Hematopoietic multipotent progenitor cell treated with erythropoietin and hydrocortisone succinate and interleukin-3 and kit ligand, for 8 days (in vitro differentiated cells): ENCODE results near the gene ZC3HAV1.
A peak's percentile ranks its signal among the peaks of the same experiment; 100 is the strongest.
"Not testable (repeated sequence)": the region's sequence is repeated elsewhere in the genome, so short reads cannot be mapped to it uniquely, and the experiment has no call there.

Source experiments
- DNase-seq: peaks from one replicate; pipeline ENCODE4 v3.0.0-alpha.2; 2015

Gene ZC3HAV1

DNA sequence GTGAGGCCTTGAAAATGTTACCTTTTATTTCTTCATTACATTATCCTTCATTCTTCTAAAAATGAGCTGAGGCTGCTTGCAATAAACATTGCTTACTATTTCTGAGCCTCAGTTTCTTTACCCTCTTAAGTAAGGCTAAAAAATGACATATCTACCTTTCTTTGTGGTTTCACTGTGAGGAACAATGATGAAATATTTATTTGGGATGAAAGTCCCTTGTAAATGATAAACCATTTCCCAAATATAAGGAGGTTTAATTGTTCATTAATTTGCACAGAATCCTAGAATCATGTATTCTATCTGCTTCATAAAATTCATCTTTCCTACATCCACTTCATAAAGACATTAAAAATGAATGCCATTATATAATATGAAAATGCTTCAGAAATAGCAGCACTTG, 27.9 kb downstream of the ZC3HAV1 start:
- no peak for DNase-seq

DNA sequence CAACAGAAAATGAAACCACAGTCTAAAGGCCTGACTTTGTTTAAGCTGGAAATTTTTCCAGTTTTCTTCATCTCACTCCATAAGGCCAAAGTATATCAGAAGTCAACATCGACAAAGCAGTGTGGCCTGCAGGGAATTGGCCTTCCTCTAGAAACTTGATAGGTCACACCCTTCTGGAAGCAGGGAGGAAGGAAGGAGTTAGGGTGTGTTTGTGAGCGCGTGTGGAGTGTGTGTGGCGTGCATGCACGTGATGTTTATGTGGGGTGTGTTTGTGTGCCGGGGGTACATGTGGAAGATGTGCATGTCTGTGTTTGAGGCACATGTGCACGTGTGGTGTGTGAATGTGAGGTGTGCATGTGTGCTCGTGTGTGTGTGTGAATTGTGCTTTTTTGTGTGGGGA, 28.6 kb downstream of the ZC3HAV1 start:
- no peak for DNase-seq

DNA sequence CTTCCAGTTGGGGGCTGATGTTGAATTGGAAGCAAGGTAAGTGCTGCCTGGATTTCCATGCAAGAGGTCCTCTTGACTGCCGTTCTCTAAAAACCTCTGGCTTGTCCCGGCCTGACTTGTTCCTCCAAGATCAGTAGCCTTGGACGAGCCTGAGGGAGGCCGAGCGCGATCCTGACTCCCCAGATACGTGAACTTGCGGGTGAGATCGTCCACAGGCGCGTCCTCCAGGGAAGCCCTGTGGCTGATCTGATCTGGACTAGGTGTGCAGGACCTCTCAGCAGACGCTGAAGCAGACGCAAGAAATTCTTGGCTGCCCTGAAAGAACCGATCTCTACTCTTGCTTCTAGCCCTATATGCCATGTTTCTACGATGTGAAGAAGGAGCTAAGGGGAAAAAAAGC, 29.7 kb downstream of the ZC3HAV1 start:
- DNase-seq: no peak

DNA sequence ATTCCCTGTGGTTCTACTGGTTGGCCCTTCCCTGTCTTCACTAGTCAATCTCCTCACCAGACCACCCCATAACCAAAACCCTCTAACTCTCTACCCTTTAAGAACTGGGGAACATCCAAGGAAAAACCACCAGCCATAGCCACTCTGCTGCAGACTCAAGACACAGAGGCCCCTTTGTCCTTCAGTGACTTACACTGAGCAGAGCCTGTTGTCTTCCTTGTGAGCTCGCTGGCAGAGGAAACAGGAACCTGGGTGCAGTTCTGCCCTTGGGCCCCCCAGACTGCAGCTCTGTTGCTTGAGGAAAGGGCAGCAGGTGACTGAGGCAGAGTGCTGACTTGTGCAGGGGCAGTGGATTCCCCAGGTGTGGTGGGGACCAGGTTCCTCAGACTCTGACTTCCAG, 30.6 kb downstream of the ZC3HAV1 start:
- no peak for DNase-seq

DNA sequence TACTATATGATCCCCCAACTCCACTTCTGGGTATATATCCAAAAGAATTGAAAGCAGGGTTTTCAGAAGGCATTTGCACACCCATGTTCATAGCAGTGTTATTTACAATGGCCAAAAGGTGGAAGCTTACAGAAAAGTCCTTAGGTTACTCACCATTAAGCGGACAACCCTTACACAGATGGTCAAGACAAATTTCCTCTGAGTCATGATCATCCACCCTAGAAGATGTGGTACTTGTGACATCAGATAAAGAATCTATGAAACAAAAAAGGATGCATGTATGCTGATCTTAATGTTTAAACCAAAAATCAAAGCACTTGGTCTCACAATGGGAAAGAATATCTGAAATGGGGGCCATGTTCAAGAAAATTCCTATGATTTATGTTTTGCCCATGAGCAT, 31.1 kb downstream of the ZC3HAV1 start:
- no peak for DNase-seq

DNA sequence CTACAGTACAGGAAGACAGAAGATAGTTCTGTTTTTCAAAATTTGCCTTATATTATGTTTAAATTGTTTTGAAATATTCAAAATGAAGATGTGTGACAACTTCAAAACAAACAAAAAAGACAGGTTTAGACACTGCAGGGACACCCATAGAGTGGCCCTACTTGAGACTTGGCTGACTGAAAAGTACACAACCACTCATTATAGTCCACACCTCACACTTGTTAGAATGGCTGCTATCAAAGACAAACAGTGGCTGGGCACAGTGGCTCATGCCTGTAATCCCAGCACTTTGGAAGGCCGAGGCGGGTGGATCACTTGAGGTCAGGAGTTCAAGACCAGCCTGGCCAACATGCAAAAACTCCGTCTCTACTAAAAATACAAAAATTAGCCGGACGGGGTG, 31.8 kb downstream of the ZC3HAV1 start:
- DNase-seq: not testable (repeated sequence)

DNA sequence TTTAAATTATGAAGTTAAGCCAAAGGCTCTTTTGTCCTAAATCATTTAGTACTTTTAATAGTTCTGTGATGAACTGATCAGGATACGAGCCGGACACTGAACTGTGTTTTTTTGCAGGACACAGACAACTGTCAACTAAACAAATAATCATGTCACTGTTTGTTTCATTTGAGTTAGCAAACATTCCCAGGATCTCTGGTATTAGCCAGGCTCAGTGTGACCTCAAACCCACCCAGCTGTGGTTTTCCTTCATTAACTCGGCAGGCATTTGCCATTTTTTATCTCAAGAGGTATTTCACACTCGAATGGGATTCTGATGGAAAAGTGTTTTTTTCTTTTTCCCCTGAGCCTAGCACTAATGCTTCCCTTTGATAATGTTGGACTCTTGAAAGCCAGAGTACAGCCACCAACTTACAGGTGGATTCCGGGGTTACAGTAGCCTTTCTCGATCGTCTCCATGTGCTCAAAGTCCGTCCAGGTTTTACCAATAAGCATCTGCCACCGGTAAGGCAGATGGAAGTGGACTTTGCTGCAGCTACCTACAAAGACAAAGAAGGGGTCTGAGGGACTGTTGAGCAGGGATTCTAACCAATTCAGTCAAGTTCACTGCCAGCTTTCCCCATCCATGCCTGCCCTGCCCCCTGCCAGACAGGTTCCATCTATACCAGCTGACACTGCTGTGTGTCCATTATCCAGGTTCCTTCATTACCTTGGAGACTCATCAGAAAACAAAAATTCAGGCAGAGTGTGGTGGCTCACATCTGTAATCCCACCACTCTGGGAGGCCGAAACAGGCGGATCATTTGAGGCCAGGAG, 33.4 kb downstream of the ZC3HAV1 start:
- DNase-seq: no peak

DNA sequence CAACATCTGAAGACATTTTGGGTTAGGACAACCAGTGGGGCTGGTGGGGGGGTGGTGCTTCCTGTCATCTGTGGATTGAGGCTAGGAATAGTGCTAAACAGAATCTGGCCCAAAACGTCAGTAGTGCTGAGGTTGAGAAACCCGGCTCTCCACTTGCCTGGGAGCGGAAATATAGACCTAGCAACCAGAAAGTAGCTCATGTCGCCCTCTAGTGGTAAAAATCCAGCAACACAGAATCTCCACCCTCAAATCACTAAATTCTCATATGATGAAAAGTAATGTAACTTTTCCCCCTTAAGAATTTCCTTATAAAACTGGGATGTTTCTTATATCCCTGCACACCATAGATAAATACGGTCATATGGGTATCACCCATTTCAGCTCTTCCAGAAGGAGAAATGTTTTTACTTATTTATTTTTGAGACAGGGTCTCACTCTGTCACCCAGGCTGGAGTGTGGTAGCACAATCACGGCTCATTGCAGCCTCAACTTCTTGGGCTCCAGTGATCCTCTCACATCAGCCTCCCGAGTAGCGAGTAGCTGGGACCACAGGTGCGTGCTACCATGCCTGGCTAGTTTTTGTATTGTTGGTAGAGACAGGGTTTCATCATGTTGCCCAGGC, 34.4 kb downstream of the ZC3HAV1 start:
- DNase-seq: peak; percentile 80

DNA sequence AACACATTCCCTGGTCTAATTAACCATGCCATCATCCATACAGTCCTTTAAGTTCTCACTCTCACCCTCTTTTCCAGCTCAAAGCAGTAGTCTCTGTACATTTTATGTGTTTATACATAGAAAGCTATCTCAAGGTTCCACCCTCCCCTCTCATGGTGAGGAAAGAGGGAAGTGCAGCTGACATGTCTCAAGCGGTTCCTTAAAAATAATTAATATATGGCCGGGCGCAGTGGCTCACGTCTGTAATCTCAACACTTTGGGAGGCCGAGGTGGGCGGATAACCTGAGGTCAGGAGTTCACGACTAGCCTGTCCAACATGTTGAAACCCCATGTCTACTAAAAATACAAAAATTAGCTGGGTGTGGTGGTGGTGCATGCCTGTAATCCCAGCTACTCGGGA, 36.7 kb downstream of the ZC3HAV1 start:
- DNase-seq: no peak

DNA sequence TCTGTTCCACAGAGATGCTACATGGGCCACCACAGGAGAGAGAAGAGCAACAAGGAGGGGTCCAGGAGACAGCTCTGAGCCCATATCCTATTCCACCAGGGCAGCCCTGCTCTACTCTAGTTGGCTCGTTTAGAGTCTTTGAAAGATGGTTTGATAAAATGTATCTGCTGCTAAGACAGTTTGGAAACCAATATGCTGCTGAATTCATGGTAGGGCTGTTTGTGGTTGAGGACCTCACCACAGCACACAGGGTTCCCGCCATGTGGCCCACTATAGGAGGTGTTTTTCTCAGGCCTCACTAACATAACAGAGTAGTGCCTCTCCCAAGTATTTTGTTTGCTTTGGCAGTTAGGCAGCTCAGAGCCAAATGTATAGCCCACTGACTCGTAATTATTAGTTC, 37.8 kb downstream of the ZC3HAV1 start:
- peak; percentile 40 for DNase-seq

DNA sequence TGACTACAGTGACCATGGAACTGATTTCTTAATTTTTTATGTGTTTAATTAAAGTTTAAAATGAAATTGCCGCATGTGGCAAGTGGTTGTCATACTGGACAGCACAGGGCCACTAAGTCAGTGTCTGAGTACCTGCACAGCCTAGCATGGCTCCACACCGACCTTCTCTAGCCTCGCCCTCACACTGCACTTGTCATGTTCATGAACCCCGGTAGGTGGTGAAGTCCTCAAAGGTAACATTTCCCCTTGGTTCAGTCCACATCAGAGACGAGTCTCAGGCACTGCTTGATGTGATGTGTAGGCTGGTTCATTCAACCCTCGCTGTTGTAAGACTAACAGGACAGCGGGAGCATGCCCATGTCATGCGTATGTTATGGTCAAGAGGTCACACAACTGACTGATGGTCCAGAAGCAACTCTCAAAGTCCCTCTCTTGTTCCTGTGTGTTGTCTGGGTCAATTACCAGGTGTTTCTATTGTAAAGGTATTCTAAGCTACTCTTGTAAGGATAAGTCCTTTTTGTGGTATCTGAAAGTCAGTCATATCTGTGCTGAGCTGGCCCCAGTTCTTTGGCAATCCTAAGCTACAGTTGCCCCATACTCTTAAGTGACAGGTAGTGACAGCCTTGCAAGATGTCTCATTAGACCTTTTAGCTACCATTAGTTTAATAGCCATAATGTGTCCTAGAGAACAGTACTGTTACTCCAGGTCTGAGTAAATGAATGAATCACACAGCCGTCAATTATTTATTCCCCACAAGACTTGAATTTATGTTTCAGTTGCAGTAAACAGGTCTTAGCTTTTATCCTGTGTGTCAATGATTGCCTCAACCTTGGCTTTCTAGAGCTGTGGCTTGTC, 40.7 kb downstream of the ZC3HAV1 start:
- DNase-seq: no peak

DNA sequence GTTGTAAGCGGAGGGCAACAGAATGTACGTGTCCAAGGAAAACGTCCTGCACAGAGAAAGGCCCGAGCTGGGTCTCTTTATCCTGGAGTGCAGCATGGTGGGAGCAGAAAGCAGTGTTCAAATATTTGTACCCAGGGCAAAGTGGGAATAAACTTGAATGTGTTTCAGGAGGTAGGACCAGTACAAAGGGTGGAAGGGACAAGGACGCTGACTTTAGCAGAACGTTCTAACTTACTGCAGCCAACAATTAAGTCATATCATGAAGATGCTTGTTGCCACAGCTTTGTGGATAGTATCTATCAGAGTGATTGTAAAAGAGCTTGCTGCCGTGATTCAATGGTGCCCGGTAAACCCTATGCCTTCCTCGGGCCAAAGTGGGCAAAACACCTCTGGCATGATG, 43.2 kb downstream of the ZC3HAV1 start:
- no peak for DNase-seq

DNA sequence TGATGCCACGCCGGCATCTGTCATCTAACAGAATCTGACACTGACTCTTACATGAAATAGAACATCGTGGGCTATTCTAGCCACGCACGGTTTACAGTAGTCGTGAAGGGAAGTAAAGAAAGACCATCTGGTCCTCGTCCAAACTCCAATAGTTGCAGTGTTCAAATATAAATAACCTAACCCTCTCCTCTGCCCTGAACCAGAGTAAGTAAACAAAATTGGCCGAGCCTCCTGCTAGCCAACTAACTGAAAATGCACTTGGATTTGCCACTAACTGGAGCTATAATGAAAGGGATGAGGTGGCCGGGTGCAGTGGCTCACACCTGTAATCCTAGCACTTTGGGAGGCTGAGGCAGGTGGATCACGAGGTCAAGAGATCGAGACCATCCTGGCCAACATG, 44.2 kb downstream of the ZC3HAV1 start:
- DNase-seq: no peak

DNA sequence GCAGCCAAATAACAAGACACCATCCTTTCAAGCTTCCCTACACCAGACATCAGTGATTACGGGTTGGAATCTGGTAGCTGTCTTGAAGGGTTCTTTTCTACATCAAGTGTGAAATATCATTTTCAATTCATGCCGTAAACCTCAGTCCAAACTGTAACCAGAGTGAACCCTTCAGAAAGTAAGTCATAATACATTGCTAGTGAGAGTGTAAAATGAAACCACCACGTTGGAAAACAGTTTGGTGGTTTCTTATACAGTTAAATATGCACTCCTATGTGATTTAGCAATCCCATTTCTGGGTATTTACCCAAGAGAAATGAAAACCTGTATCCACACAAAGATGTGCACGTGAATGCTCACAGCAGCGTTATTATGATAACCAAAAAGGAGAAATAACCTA, 48.1 kb downstream of the ZC3HAV1 start:
- no peak for DNase-seq

DNA sequence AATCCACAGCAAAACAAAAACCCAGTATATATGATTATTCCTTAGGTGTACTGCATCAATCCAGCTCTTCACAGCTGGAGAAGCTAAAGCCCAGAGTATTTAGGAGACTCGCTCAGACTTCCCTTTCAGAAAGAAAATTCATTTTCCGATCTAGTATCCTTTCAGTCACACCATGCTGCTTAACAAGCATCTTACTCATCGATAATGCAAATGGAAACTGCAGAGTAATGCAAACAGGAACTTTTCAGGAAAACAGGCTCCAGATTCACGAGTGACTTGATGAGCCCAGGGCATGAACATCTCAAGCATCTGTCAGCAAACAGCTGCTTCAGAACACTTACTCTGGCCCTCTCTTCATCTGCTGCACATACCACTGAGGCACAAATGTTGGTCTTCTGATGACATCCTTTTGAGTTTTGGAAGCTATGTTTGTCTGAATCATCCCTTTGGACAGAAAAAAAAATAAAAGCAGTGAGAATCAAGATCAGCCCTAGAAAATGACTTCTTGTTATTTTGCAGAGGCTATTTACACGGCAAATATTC, 48.8 kb downstream of the ZC3HAV1 start:
- DNase-seq: no peak

DNA sequence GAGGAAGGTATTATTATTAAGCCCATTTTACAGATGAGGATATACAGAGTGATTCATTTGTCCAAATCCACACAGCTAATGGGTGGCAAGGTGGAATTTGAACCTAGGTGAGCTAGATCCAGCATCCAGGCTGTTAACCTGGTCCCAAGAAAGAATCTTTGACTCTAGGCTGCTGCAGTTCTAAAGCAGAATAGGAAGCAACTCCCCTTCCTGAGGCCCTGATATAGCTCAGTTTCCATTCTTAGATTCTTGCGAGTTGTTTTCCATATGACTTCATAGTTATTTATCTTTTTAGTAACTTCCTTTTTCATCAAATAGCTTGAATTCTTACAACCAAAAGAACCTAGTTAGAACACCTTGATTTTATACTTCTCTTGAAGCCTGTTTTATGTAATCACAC, 49.6 kb downstream of the ZC3HAV1 start:
- DNase-seq: no peak

DNA sequence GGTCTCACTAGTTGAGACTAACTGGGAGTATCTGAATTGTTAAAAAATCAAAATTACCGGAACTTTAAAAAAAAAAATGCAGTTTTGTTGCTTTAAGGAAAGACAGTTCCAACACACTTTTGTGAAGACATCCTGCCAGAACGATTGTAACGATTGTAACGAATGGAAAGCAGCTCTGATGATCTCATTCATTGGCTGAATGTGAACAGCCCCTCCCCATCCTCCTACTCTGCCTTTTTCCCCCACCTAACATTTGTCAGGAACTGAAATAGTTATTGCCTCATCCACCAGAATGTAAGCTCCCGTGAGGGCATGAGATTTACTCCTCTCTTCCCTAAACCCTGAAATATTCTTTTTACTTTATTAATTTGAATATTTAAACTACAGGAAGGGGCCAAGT, 50.6 kb downstream of the ZC3HAV1 start:
- DNase-seq: no peak

DNA sequence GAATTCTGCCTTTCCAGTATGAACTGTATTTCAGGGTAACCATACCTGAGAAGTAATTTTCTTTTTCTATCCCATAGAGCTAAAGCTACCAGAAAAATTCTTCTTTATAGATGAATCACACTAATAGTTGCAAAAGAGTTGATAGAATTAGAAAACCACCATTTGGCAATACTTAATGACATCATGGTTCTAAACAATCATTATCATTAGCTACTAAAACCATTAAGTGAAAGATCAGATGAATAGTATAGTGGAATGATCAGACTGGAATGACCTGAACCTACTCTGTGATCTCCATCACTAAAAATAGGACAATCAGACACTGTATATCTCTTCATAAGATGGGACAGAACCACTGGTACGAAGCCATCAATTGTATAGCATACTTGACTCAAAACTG, 53.8 kb downstream of the ZC3HAV1 start:
- no peak for DNase-seq

DNA sequence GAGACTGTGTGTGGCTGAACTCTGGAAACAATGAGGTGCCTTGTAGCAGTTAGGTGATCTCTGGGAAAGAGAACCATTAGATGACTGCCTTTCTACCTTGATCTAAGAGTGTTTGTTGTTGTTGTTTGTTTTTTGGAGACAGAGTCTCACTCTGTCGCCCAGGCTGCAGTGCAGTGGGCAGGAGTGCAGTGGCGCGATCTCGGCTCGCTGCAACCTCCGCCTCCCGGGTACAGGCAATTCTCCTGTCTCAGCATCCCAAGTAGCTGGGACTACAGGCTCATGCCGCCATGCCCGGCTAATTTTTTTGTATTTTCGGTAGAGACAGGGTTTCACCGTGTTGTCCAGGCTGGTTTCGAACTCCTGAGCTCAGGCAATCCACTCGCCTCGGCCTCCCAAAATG, 54.9 kb downstream of the ZC3HAV1 start:
- not testable (repeated sequence) for DNase-seq

DNA sequence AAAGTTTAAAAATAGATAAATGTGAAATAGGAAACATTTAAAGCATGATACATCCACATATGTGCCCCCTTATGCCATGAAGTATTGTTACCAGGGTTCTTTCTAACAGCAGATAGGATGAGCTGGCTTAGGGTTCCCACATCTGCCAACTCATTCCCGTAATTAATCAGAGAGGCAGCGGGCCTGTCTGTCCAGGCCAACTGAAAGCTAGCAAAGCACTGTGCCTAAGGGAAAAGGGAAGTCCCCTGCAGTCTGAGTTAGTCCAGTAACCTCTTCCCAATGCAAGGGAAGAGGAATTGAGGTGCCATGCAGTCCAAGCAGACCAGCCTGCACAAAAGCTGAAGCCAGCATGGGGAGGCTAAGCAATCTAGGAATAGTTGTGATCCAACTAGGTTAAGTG, 55.4 kb downstream of the ZC3HAV1 start:
- DNase-seq: no peak

DNA sequence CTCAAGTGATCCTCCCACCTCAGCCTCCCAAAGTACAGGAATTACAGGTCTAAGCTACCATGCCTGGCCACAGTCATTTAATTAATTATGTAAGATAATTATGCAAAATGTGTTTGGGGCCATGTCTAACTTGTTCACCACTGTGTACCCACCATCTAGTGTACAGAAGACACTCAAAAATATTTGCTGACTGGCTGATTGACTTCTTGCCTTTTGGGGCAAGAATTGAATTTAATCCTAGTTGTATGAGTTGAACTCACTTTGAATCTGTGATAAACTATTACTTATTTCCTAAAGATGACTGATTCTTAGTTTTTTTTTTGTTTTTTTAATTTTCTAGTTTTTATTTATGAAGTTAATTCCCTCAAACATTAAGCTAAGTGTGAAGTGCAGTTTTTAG, 57.9 kb downstream of the ZC3HAV1 start:
- DNase-seq: no peak

DNA sequence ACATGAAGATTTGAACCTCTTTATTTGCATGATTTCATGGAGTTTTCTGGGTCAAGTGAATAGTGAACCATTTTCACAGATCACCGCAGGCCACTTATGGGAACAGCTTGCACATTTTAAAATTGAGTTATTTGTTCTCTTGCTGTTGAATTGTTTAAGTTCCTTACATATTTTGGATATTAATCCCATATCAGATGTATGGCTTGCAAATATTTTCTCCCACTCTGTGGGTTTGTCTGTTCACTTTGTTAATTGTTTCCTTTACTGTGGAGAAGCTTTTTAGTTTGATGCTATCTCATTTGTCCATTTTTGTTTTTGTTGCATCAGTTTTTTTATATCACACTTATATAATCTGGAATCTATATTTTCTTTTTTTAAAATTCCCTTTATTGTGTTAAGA, 59.6 kb downstream of the ZC3HAV1 start:
- DNase-seq: no peak

DNA sequence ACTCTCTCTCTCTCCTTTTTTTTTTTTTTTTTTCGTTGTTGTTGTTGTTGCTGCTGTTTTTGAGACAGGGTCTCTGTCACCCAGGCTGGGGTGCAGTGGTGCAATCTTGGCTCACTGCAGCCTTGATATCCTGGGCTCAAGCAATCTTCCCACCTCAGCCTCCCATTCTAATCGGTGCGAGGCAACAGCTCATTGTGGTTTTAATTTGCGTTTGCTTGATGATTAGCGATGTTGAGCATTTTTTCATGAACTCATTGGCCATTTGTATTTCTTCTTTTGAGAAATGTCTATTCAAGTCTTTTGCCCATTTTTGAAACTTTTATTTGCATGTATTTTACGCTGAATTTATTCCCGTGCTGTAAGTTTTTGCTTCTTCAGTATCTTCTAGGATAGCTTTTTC, 60.4 kb downstream of the ZC3HAV1 start:
- peak; percentile 45 for DNase-seq

DNA sequence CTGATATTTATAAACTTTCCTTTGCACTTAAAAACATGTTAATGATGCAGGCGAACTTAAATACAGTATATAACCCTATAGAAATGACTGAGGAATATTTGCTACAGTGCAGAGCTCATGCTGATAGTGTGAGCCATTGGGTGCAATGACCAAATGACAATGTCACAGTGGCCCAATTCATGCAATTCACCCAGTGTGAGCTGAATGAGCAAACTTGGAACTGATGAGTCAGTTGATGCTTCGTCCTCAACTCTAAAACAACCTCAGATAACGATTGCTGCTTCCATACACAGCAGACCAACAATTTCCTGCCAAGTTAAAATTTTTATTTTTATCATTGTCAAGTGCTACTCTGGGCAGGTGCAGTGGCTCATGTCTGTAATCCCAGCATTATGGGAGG, 61.5 kb downstream of the ZC3HAV1 start:
- peak; percentile 45 for DNase-seq
